KOPT-K1 (cell line): ENCODE data around the gene SHC3.

Source experiments
- H3K27ac ChIP-seq: fragments of 200-600 bp; sonication (generic); 2 replicates; pipeline ENCODE4 v1.5.1; 2016; ENCODE audit warnings: antibody characterized with exemption, mild to moderate bottlenecking, low read depth, low read length; ENCODE audit not compliant: poor library complexity, severe bottlenecking
- H3K36me3 ChIP-seq: fragments of 200-600 bp; sonication (generic); 2 replicates; pipeline ENCODE4 v1.5.1; 2017; ENCODE audit warnings: antibody characterized with exemption, mild to moderate bottlenecking, low read length, moderate library complexity; ENCODE audit not compliant: insufficient read depth
- H3K9me3 ChIP-seq: fragments of 200-600 bp; sonication (generic); 2 replicates; pipeline ENCODE4 v1.5.1; 2017; ENCODE audit warnings: antibody characterized with exemption, low read length, mild to moderate bottlenecking; ENCODE audit not compliant: insufficient read depth, poor library complexity, severe bottlenecking

SHC3 gene

DNA sequence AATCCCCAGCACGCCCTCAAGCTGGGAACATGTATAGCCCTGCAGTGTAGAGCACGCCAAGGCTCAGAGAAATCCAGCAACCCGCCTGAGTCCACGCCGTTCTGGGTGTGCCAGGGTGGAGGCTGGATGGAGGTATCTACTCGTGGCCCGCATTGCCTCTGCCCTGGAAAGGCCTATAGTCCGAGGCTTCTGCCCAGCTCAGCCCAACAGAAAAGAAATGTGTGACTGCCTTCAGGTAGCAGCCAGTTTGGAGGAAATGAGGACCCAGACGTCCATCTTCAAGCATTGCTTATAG, 169.1 kb downstream of the SHC3 start:
- Histone ChIP-seq H3K27ac (no peak overlapping the region), H3K9me3 (no peaks in the 10 kb centered on the region), H3K36me3 (peaks cover 14% of the 10 kb centered on the region)

DNA sequence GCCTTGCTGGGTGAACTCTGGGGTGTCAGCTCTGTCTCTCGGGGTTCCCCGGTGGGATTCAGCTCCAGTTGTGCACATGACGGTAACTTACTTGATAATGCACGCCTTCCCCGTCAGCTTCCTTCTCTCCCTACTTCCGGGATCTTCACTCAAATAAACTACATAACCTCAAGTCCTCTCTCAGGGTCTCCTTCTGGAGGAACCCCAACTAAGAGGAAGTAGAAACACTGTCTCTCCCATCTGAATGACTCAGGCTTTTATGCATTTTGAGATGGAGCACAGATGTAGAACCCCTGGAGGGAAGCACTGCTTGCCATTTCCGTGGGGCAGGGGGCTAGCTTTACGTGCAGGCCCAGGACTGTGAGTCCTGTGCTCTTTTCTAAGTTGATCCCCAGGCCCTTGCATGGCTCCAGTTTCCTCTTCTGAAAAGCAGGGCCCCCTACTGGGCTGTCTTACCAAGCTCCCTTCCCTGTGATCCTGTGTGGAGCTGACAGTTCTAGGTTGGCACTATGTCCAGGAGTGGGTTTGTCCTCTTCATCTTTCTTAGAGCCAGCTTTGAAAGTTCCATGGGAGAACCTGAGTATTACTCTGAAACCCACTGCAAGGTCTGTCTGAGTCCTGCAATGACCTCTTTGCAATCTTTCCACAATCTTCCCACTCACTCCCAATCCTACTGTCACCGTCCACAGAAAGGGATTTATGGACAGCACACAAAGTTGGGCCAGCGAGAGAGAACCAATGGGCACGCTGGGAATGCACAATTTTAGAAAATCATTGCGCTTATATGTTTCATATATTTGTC, 169.7 kb downstream of the SHC3 start:
- Histone ChIP-seq H3K36me3 (peaks cover 16% of the 10 kb centered on the region), H3K27ac (no peak overlapping the region), H3K9me3 (no peaks in the 10 kb centered on the region)

- peaks cover 23% of the 10 kb centered on the region for H3K36me3 ChIP-seq
- no peak overlapping the region for H3K27ac ChIP-seq
- no peaks in the 10 kb centered on the region for H3K9me3 ChIP-seq
Measured at GRCh38 chr9:89008055-89008743, 170.4 kb downstream of the SHC3 start.

DNA sequence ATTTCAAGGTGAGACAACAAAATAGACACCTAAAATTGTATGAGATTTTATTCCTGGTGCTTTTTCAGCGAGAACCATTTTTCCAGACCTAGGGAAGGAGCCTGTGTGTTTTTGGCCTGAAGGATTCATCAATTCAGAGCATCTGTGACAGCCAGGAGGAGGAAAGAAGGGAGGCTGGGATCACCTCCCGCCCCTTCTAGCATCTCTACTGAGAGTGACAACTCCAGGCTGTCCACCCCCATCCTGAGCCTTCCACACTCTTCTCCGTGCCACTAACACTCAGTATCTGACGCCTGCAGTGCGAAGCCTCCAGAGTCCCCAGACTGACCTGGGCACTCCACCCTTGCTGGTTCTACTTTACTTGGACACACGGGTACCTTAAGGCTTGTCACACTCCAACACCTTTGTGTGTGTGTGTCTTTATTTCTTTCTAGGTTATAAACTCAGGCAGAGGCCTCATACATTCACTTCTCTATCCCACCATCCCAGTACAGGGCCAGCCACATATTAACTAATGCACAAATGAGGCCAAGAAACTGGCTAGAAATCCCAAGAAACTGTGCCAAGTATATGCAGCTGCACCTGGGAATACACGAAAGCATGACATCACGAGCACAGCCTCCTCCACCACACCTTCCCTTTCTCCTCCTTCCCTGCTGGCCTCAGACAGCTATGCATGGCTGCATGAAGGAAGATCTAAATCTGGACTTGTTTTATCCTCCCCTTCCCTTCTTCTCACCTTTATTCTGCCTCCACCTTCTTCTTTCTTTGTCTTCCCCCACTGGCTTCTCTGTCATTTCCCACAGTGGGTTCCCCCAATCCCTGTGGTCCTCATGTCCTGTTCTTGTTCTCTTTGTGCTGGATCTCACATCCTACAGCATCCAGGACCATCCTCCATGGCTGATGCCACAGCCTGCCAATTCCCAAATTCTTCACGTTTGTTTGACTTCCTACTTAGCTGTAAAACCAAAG, 171.3 kb downstream of the SHC3 start:
- Histone ChIP-seq H3K27ac (no peak overlapping the region), H3K36me3 (peaks cover 32% of the 10 kb centered on the region), H3K9me3 (no peaks in the 10 kb centered on the region)

DNA sequence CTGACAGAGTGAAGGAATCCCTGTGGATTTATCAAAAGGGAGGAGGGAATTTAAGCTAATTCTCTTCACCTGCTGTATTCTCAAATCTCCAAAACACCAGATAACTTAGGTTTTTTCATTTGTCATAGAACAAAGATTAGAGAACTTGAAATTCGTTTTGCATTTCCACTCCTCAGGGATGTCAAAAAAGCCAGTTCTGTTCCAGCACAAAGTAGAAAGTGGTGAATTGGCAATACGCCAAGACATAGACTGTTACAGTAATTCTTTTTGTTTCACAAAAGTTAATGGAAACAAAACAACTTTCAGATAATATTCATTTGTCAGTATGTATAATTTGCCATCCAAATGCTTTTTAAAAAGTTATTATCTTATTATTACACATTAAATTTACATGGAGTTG, 172.4 kb downstream of the SHC3 start:
- Histone ChIP-seq H3K9me3 (no peaks in the 10 kb centered on the region), H3K36me3 (peaks cover 42% of the 10 kb centered on the region), H3K27ac (no peak overlapping the region)

DNA sequence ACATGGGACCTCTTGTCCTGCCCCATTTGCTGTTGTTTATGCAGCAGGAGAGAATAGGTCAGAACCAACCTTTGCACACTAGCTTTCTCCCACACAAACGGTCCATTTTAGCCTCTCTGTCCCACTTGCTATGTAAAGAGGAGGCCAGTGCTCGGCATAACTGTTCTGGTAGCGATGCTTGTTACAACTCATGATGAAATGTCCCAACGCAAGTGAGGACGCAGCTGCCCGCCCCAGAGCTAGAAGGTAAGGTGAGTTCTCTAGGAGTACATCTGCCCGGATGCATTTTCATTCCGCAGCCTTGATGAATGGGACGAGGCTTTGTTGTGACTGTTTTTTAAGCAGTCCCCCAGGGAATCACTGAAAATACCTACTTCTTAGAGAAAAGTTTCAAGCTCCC, 173.3 kb downstream of the SHC3 start:
- H3K9me3 ChIP-seq = no peaks in the 10 kb centered on the region
- H3K36me3 ChIP-seq = peaks cover 45% of the 10 kb centered on the region
- H3K27ac ChIP-seq = no peak overlapping the region

- H3K9me3 ChIP-seq = no peaks in the 10 kb centered on the region
- no peak overlapping the region for H3K27ac ChIP-seq
Measured at GRCh38 chr9:89002987-89003386, 175.6 kb downstream of the SHC3 start.

GRCh38 chr9:89001917-89002540, 176.6 kb downstream of the SHC3 start:
- Histone ChIP-seq H3K9me3 (no peaks in the 10 kb centered on the region), H3K27ac (no peak overlapping the region), H3K36me3 (peaks cover 55% of the 10 kb centered on the region)

More at GRCh38 chr9:89002987-89003386, 175.6 kb downstream of the SHC3 start:
- H3K36me3 ChIP-seq = peaks cover 45% of the 10 kb centered on the region

DNA sequence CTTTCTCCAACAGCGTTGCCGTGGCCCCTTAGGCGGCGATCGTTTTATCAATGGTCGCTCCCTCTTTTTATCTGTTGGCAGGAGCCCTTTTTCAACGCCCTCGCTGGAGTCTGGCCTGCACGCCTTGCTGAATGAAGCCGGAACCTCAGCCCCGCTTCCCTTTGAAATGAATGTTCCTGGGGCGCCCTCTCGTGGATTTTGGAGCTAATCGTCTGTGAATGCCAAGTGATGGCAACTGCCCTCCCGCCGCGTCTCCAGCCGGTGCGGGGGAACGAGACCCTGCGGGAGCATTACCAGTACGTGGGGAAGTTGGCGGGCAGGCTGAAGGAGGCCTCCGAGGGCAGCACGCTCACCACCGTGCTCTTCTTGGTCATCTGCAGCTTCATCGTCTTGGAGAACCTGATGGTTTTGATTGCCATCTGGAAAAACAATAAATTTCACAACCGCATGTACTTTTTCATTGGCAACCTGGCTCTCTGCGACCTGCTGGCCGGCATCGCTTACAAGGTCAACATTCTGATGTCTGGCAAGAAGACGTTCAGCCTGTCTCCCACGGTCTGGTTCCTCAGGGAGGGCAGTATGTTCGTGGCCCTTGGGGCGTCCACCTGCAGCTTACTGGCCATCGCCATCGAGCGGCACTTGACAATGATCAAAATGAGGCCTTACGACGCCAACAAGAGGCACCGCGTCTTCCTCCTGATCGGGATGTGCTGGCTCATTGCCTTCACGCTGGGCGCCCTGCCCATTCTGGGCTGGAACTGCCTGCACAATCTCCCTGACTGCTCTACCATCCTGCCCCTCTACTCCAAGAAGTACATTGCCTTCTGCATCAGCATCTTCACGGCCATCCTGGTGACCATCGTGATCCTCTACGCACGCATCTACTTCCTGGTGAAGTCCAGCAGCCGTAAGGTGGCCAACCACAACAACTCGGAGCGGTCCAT, 177.4 kb downstream of the SHC3 start:
- Histone ChIP-seq H3K27ac (no peak overlapping the region), H3K9me3 (no peaks in the 10 kb centered on the region), H3K36me3 (peaks cover 60% of the 10 kb centered on the region)

DNA sequence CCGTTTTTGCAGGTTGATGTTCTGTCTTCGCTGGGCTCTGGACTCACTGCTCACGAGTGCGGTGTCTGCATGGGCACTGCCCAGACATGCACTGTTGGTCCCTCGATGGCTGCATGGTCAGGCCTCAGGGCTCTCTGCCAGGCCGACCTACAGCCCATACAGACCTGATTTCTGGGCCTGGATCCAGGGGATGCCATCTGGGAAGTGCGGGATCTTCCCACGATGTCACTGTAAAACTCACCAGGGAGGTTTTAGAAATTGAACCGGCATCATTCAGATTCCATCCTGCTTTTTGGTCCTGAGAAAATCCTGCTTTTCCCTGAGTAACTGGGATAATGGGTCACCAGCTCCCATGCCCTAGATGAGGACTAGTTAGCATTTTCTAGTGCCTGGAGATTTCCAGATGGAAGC, 178.2 kb downstream of the SHC3 start:
- H3K36me3 ChIP-seq = peaks cover 60% of the 10 kb centered on the region
- H3K9me3 ChIP-seq = no peaks in the 10 kb centered on the region
- no peak overlapping the region for H3K27ac ChIP-seq

DNA sequence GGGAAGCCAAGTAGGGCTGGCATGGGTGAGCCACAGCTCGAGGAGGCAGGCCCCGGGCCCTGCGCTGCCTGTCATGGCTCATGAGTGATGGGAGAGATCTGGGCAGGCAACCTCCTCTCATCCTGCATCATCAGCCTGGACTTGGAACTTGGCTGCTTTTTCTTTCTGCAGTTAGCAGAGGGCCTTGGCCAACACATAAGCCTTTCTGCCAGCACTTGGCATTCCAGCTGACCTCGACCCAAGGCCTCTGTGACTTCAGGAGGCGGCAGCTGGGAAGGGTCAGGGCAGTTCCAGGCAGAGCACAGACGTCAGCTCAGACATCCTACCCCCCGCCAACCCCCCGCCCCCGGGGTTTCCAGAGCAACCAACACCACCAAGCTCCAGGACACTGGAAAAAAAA, 179.7 kb downstream of the SHC3 start:
- Histone ChIP-seq H3K36me3 (peaks cover 64% of the 10 kb centered on the region), H3K9me3 (no peaks in the 10 kb centered on the region), H3K27ac (no peak overlapping the region)

- Histone ChIP-seq H3K27ac (no peak overlapping the region), H3K36me3 (peaks cover 63% of the 10 kb centered on the region), H3K9me3 (no peaks in the 10 kb centered on the region)
Measured at GRCh38 chr9:88998503-88998902, 180.1 kb downstream of the SHC3 start.

DNA sequence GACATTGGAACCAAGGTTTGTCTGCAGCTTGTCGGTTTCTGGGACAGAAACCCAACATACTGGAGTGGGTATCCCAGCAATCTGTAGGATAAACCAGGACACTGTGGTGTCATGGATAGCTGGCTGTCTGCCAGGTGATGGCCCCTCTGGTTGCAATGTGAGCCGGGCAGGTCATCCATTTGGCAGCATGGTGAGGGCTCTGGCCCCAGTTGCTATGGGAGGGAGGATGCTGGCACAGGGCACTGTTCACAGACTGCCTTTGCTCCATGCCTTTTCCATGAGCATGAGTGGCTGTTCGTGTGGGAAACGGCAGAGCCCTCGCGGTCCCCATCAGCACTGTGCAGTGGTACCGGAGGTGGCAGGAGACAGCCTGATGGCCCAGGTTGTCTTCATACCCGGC, 181.0 kb downstream of the SHC3 start:
- H3K27ac ChIP-seq = no peak overlapping the region
- H3K36me3 ChIP-seq = peaks cover 55% of the 10 kb centered on the region

GRCh38 chr9:88996921-88997235, 181.7 kb downstream of the SHC3 start:
- H3K27ac ChIP-seq = no peak overlapping the region
- no peaks in the 10 kb centered on the region for H3K9me3 ChIP-seq
- peaks cover 47% of the 10 kb centered on the region for H3K36me3 ChIP-seq

More for the DNA sequence above, 181.0 kb downstream of the SHC3 start:
- H3K9me3 ChIP-seq = no peaks in the 10 kb centered on the region
